ENCODE data around the gene FAM9A.

DNA sequence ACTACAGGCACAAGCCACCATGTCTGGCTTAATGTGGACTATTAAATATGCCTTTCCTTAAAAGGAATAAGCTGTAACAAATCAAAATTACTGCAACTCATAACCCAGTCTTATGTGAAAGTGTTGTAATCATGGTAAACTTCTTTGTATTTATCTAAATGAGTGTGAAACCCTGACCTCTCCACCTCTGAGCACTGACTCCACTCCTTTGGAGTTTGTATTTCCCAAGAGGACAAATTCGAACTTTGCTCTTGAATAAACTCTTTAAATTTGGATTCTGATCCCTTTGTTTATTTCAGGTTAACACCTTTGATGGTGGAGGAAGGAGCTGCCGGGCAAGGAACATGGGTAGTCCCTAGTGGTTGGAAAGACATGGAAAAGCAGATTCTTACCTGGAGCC is 48.3 kb upstream of the FAM9A start:
- no peak for TF ChIP-seq CTCF (IDR thresholded peaks at IDR 0.05)
- no peak for TF ChIP-seq EP300 (IDR thresholded peaks at IDR 0.05)
